ENCODE measurements around the gene FSIP1.

Gene FSIP1

DNA sequence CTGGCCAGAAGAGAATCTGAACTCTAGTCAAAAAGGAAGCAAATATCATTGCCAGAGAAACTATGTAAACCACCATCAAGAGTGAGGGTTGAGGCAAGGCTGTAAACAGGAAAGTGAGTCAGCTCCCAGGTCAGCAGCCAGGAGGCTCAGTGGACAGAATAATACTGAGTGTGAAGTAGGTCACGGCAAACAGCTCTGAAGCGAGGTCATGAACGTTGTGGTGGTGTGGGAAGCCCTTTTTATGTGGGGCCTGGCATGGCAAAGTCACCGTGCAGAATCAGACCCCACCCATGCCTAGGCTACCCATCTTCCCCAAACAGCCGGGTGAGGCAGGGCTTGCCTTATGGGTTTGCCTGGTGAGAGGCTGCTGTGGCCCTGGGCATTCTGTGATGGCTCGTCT, 157.8 kb downstream of the FSIP1 start:
- DNase-seq (ENCODE audit: low read depth), result peak; percentile 80
- TF ChIP-seq, protein P1, sequence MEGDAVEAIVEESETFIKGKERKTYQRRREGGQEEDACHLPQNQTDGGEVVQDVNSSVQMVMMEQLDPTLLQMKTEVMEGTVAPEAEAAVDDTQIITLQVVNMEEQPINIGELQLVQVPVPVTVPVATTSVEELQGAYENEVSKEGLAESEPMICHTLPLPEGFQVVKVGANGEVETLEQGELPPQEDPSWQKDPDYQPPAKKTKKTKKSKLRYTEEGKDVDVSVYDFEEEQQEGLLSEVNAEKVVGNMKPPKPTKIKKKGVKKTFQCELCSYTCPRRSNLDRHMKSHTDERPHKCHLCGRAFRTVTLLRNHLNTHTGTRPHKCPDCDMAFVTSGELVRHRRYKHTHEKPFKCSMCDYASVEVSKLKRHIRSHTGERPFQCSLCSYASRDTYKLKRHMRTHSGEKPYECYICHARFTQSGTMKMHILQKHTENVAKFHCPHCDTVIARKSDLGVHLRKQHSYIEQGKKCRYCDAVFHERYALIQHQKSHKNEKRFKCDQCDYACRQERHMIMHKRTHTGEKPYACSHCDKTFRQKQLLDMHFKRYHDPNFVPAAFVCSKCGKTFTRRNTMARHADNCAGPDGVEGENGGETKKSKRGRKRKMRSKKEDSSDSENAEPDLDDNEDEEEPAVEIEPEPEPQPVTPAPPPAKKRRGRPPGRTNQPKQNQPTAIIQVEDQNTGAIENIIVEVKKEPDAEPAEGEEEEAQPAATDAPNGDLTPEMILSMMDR (IDR thresholded peaks at IDR 0.05; ENCODE audit: insufficient read depth, low read depth, low read length, missing control alignments), result no peak
- no peak overlapping the region for H3K4me3 ChIP-seq (ENCODE audit: low read length)

DNA sequence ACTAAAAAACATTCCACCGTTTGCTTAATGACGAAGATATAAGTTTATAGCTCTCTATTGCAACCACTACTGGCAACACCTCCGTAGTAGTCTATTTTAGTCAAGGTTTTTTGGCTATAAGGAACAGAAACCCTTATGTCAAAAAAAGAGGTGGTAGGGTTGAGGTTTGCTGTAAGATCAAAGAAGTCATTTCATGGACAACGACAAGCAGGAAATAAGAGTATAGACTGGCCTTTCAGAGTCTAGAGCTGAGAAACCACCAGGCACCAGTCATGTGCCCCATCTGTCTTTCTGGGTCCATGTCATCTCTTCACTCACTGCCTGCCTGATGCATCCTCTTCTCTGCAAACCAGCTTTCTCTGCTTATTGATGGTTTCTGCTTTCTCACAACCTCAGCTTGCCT, 159.1 kb downstream of the FSIP1 start:
- no peak overlapping the region for H3K4me3 ChIP-seq (ENCODE audit: low read length)
- TF ChIP-seq, protein P1 (IDR thresholded peaks at IDR 0.05; ENCODE audit: insufficient read depth, low read depth, low read length, missing control alignments), result no peak
- DNase-seq (ENCODE audit: low read depth), result no peak

DNA sequence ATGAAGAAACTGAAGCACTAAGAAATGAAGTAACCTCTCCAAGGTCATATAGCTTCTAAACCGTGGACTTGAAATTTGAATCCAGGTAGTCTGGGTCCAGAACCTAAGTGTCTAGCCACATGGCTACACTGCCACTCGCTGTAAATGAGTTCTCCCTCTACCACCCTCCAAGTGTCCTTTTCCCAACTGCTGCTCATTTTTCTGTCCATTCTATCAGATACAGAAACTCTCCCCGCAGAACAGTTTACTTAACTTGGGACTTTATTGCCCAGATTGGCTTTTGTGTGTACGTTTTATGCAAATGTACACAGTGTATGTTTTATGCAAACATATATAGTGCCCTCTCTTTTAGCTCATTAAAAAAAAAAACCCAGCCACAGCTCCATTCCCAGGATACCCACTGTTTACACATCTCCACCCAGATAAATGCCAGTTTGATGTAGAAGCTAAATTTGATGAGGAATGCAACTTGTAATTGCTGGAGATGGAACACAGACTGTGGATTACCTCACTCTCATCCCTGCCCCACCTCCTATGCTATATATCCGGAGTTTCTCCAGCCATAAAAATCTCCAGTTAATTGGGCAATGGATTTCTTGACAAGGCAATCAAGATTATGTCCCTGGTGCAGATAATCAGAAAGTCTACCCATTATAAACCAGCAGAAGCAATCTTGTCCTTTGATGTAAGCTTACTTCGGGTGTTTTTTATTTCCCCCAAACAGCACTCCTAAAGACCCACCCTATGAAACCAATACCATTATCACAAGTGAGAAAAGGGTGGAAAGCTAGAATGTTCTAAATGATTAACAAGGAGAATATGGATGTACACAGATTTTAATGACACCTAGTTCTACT, 159.8 kb downstream of the FSIP1 start:
- DNase-seq (ENCODE audit: low read depth), result no peak
- no peak overlapping the region for H3K4me3 ChIP-seq (ENCODE audit: low read length)
- TF ChIP-seq, protein P1 (IDR thresholded peaks at IDR 0.05; ENCODE audit: insufficient read depth, low read depth, low read length, missing control alignments), result no peak

DNA sequence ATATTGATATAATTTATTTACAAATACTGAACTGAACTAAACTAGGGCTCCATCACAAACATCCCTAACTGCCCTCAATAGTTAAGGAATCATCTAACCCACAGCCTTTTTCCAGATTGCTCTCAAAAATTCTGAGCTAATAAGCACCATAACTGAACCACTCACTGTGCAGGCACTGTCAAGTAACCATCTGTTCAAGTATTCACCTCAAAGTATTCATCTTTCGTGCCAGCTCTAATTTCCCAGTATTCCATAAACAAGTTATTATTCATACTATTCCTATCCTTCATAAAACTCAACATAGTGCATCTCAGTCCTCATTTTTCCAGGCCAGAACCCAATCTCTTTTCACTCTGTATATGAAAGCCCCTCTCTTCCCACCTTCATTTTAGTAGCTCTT, 160.7 kb downstream of the FSIP1 start:
- DNase-seq (ENCODE audit: low read depth), result no peak
- TF ChIP-seq, protein P1 (IDR thresholded peaks at IDR 0.05; ENCODE audit: insufficient read depth, low read depth, low read length, missing control alignments), result no peak

DNA sequence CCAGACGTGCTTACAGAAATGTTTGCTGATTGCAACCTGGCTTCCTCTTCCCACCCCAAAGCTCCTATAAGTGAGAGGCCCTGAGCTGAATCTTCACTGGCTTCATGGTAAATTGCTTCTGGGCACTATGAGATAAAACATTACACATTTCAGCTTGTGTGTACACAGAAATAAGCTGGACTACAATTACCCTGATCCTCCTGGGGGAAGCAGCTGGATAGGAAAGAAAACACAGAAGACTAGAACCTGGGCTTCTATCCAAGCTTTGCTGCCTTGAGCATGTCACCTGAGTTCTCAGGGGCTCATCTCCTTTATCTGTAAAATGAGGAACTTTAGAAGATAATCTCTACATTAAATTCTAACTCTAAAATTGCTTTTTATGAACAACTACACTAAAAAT, 161.4 kb downstream of the FSIP1 start:
- DNase-seq (ENCODE audit: low read depth), result no peak
- TF ChIP-seq, protein P1 (IDR thresholded peaks at IDR 0.05; ENCODE audit: insufficient read depth, low read depth, low read length, missing control alignments), result no peak
- H3K4me3 ChIP-seq (ENCODE audit: low read length), result no peak overlapping the region

More for the DNA sequence above, 160.7 kb downstream of the FSIP1 start:
- no peak overlapping the region for H3K4me3 ChIP-seq (ENCODE audit: low read length)

DNA sequence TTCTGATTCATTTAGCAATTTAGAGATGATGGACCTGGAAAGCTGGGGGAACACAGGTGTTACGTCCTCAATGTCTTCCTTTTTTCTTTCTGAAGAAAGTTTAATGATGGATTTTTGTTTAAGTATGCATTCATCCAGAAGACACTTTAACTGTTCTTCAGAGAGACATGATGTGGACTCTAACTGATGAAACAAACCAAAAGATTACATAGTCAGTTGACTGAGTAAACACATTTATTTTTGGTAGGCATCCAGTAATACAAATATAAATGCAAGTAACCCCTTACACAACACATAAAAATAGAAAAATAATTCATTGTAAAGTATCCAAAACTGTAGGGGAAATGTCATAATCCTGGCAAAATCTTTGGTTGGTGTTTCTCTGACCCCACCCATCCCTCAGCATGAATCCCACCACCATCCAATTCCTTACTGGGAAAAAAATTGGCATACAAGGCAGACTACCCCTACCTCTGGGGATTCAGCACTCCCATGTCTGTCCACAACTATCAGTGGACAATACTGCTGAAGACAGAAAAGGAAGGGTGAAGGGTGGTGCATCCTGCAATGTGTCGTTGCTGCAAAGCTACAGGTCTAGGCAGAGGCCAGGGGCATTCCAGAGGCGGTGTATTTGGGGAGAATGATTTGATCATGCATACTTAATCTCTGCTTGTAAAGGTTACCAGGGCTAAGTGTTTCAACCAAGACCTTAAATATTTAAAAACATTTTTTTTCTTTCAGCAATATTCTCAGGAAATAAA, 164.4 kb downstream of the FSIP1 start:
- peak; percentile 76 for DNase-seq (ENCODE audit: low read depth)
- TF ChIP-seq, protein P1 (IDR thresholded peaks at IDR 0.05; ENCODE audit: insufficient read depth, low read depth, low read length, missing control alignments), result no peak
- H3K4me3 ChIP-seq (ENCODE audit: low read length), result no peak overlapping the region

Data from epithelial cell of esophagus (primary cell).